ENCODE data around the gene KIF3B. TPM values are rescaled to one million over a fixed set of nuclear protein-coding genes. Genes with fewer than 3 reads are reported as not detected.
A peak's percentile ranks its signal among the peaks of the same experiment; 100 is the strongest.

KIF3B gene
- total RNA-seq, 1 experiment from 2014 or later = 20.0 TPM

- Histone ChIP-seq H3K4me3 (ENCODE audit: low read length) (no peak overlapping the region), H3K27ac (ENCODE audit: low read length) (no peak overlapping the region), H3F3A (ENCODE audit: low read length, unreplicated experiment) (no peaks in the 10 kb centered on the region), H3K4me1 (ENCODE audit: insufficient read depth, low read length) (peaks cover 15% of the 10 kb centered on the region), H3K9me2 (replicated peaks; ENCODE audit: low read length) (no peaks in the 10 kb centered on the region), H3K9me3 (ENCODE audit: low read length) (no peaks in the 10 kb centered on the region), H3K4me2 (ENCODE audit: low read length) (no peak overlapping the region), H2AFZ (ENCODE audit: low read length) (no peak overlapping the region), H3K27me3 (ENCODE audit: low read length) (no peaks in the 10 kb centered on the region), H3K36me3 (ENCODE audit: low read depth, low read length) (no peaks in the 10 kb centered on the region), H4K20me1 (ENCODE audit: low read length) (no peaks in the 10 kb centered on the region), H3K79me2 (ENCODE audit: low read length) (no peaks in the 10 kb centered on the region), H3K9ac (ENCODE audit: low read length) (no peak overlapping the region)
- CTCF ChIA-PET = no interaction called here
- ATAC-seq = no peak
- no peak for DNase-seq
- TF ChIP-seq EZH2phosphoT487 (IDR thresholded peaks at IDR 0.05; ENCODE audit: borderline replicate concordance, low read length) (no peak), CTCF (conservative IDR thresholded peaks at IDR 0.05; ENCODE audit: low read depth, low read length) (no peak), EZH2 (IDR thresholded peaks at IDR 0.05; ENCODE audit: low read length, unreplicated experiment) (no peak)
- BruUV-seq (replicated peaks) = no TSS peak
- POLR2A ChIA-PET (ENCODE audit: unreplicated experiment) = no interaction called here
- intact Hi-C loops (cut with micrococcal nuclease) = no loop called here
These were observed 15.8 kb upstream of the KIF3B start for GRCh38 chr20:32261644-32262043.

DNA sequence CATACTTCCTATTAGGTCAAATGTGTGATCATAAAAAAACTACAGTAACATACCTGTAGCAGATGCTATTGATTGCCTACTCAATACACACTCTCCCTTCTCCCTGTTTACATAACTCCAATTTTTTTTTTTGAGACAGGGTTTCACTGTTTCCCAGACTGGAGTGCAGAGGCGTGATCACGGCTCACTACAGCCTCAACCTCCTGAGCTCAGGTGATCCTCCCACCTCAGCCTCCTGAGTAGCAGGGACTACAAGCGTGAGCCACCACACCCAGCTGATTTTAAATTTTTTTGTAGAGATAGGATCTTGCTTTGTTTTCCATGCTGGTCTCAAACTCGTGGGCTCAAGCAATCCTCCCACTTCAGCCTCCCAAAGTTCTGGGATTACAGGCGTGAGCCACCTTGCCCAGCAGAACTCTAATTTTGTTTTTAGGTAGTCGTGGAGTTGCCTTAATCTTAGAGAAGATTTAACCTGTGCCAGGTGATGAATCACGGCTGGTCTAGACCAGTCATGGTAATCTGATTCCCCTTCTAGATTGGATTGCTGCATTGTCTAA is 14.0 kb upstream of the KIF3B start:
- Histone ChIP-seq H3K9me2 (replicated peaks; ENCODE audit: low read length) (no peaks in the 10 kb centered on the region), H3K9me3 (ENCODE audit: low read length) (no peaks in the 10 kb centered on the region), H3K4me2 (ENCODE audit: low read length) (no peak overlapping the region), H3K27ac (ENCODE audit: low read length) (no peak overlapping the region), H3K79me2 (ENCODE audit: low read length) (no peaks in the 10 kb centered on the region), H3K36me3 (ENCODE audit: low read depth, low read length) (no peaks in the 10 kb centered on the region), H3K27me3 (ENCODE audit: low read length) (no peaks in the 10 kb centered on the region), H3F3A (ENCODE audit: low read length, unreplicated experiment) (no peaks in the 10 kb centered on the region), H2AFZ (ENCODE audit: low read length) (peak overlapping the region; percentile 39; the same call in 1 of the 2 replicates), H3K9ac (ENCODE audit: low read length) (no peak overlapping the region), H3K4me1 (ENCODE audit: insufficient read depth, low read length) (peaks cover 7% of the 10 kb centered on the region), H3K4me3 (ENCODE audit: low read length) (no peak overlapping the region), H4K20me1 (ENCODE audit: low read length) (no peaks in the 10 kb centered on the region)
- TF ChIP-seq EZH2phosphoT487 (IDR thresholded peaks at IDR 0.05; ENCODE audit: borderline replicate concordance, low read length) = no peak
- no peak for TF ChIP-seq CTCF (conservative IDR thresholded peaks at IDR 0.05; ENCODE audit: low read depth, low read length)
- no peak for TF ChIP-seq EZH2 (IDR thresholded peaks at IDR 0.05; ENCODE audit: low read length, unreplicated experiment)
- CTCF ChIA-PET = no interaction called here
- DNase-seq = peak; percentile 75
- intact Hi-C loops (cut with micrococcal nuclease) = no loop called here
- no TSS peak for BruUV-seq (replicated peaks)
- ATAC-seq = peak; percentile 81
- POLR2A ChIA-PET (ENCODE audit: unreplicated experiment) = no interaction called here

- Histone ChIP-seq H3K79me2 (ENCODE audit: low read length) (no peaks in the 10 kb centered on the region), H3K4me2 (ENCODE audit: low read length) (no peak overlapping the region), H3K36me3 (ENCODE audit: low read depth, low read length) (no peaks in the 10 kb centered on the region), H3K4me1 (ENCODE audit: insufficient read depth, low read length) (no peaks in the 10 kb centered on the region), H3K4me3 (ENCODE audit: low read length) (no peak overlapping the region), H3K27ac (ENCODE audit: low read length) (no peak overlapping the region), H4K20me1 (ENCODE audit: low read length) (no peaks in the 10 kb centered on the region), H3K9me2 (replicated peaks; ENCODE audit: low read length) (no peaks in the 10 kb centered on the region), H3K9ac (ENCODE audit: low read length) (no peak overlapping the region), H3F3A (ENCODE audit: low read length, unreplicated experiment) (no peaks in the 10 kb centered on the region), H2AFZ (ENCODE audit: low read length) (no peak overlapping the region), H3K27me3 (ENCODE audit: low read length) (no peaks in the 10 kb centered on the region), H3K9me3 (ENCODE audit: low read length) (no peaks in the 10 kb centered on the region)
- no peak for ATAC-seq
- CTCF ChIA-PET = no interaction called here
- TF ChIP-seq EZH2phosphoT487 (IDR thresholded peaks at IDR 0.05; ENCODE audit: borderline replicate concordance, low read length) (no peak), EZH2 (IDR thresholded peaks at IDR 0.05; ENCODE audit: low read length, unreplicated experiment) (no peak), CTCF (conservative IDR thresholded peaks at IDR 0.05; ENCODE audit: low read depth, low read length) (no peak)
- DNase-seq = no peak
- BruUV-seq (replicated peaks) = no TSS peak
- POLR2A ChIA-PET (ENCODE audit: unreplicated experiment) = no interaction called here
- intact Hi-C loops (cut with micrococcal nuclease) = no loop called here
These were observed 5.8 kb upstream of the KIF3B start for GRCh38 chr20:32271620-32272019.
